ENCODE results near the gene CATSPERZ. TPM values are rescaled to one million over a fixed set of nuclear protein-coding genes. Genes with fewer than 3 reads are reported as not detected.

CATSPERZ gene
- total and polyA plus RNA-seq, 2 of the 13 experiments (the other 11 are each of a cell fraction or from before 2014, with no cell fraction given), result 0.22 to 0.48 TPM

- TF ChIP-seq ETS1 (CRISPR knock-in tag; IDR thresholded peaks at IDR 0.05) (no peak), SNRNP70 (IDR thresholded peaks at IDR 0.05; ENCODE audit: low read depth, low read length) (no peak), ZNF430 (CRISPR knock-in tag; IDR thresholded peaks at IDR 0.05) (0 out of 2 replicates have a peak, but pooled peaks have one; percentile 40), NR2C2 (CRISPR knock-in tag; IDR thresholded peaks at IDR 0.05; ENCODE audit: borderline replicate concordance) (peak; percentile 48; the same call in 1 of the 2 replicates), MYC (CRISPR knock-in tag; IDR thresholded peaks at IDR 0.05; ENCODE audit: borderline replicate concordance) (peak; percentile 30; the same call in 1 of the 2 replicates), SP1 (IDR thresholded peaks at IDR 0.05) (no peak), SP1 (CRISPR knock-in tag; IDR thresholded peaks at IDR 0.05) (peak; percentile 67), XRCC5 (optimal IDR thresholded peaks at IDR 0.05; ENCODE audit: low read length) (peak; percentile 36), HNRNPLL (IDR thresholded peaks at IDR 0.05; ENCODE audit: low read depth, low read length, poor library complexity, severe bottlenecking) (peak; percentile 60), ELF1 (CRISPR knock-in tag; IDR thresholded peaks at IDR 0.05) (no peak), BCLAF1 (IDR thresholded peaks at IDR 0.05) (no peak), NFRKB (IDR thresholded peaks at IDR 0.05) (no peak), ARID4A (CRISPR knock-in tag; IDR thresholded peaks at IDR 0.05; ENCODE audit: borderline replicate concordance) (peak; percentile 59; the same call in 1 of the 2 replicates), HNRNPK (IDR thresholded peaks at IDR 0.05; ENCODE audit: low read depth, low read length, poor library complexity, severe bottlenecking) (peak; percentile 92)
- TF ChIP-seq, protein P1, sequence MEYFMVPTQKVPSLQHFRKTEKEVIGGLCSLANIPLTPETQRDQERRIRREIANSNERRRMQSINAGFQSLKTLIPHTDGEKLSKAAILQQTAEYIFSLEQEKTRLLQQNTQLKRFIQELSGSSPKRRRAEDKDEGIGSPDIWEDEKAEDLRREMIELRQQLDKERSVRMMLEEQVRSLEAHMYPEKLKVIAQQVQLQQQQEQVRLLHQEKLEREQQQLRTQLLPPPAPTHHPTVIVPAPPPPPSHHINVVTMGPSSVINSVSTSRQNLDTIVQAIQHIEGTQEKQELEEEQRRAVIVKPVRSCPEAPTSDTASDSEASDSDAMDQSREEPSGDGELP (IDR thresholded peaks at IDR 0.05; ENCODE audit: borderline replicate concordance, low read depth), result peak; percentile 94; the same call in 1 of the 2 replicates
- TF ChIP-seq, protein P2, sequence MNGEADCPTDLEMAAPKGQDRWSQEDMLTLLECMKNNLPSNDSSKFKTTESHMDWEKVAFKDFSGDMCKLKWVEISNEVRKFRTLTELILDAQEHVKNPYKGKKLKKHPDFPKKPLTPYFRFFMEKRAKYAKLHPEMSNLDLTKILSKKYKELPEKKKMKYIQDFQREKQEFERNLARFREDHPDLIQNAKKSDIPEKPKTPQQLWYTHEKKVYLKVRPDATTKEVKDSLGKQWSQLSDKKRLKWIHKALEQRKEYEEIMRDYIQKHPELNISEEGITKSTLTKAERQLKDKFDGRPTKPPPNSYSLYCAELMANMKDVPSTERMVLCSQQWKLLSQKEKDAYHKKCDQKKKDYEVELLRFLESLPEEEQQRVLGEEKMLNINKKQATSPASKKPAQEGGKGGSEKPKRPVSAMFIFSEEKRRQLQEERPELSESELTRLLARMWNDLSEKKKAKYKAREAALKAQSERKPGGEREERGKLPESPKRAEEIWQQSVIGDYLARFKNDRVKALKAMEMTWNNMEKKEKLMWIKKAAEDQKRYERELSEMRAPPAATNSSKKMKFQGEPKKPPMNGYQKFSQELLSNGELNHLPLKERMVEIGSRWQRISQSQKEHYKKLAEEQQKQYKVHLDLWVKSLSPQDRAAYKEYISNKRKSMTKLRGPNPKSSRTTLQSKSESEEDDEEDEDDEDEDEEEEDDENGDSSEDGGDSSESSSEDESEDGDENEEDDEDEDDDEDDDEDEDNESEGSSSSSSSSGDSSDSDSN (CRISPR knock-in tag; IDR thresholded peaks at IDR 0.05), result peak; percentile 83
These were observed 42.0 kb downstream of the CATSPERZ start (continued) for GRCh38 chr11:64341851-64342791.

All from HepG2 (cell line).